A673 (cell line): Measurements from ENCODE around the gene TMEM169.

Experiments used
- CTCF ChIP-seq: fragments of 300-800, 200-600 bp; sonication (generic); conservative IDR thresholded peaks from 2 replicates; pipeline ENCODE4 v1.5.1; 2017; ENCODE audit warnings: low read depth, mild to moderate bottlenecking, antibody characterized with exemption, low read length, moderate library complexity, mixed read lengths
- EZH2 ChIP-seq: fragments of 200-600 bp; sonication (generic); IDR thresholded peaks from 2 replicates; pipeline ENCODE4 v1.6.1; 2017; ENCODE audit warnings: borderline replicate concordance, low read depth, mild to moderate bottlenecking, mixed read lengths, antibody characterized with exemption, low read length; ENCODE audit not compliant: poor library complexity, severe bottlenecking

GRCh38 chr2:216131175-216131926 lies 49.6 kb downstream of the TMEM169 start:
- TF ChIP-seq CTCF (no peak), EZH2 (no peak)
